DOHH2 (cell line): ENCODE results near the gene LENG9.

ENCODE experiments used
- H3F3A ChIP-seq: fragments of 200-600 bp; sonication (generic), shearing (Covaris generic); 2 replicates; pipeline ENCODE4 v1.6.0; 2016; ENCODE audit warnings: antibody characterized with exemption, mild to moderate bottlenecking; ENCODE audit not compliant: control insufficient read depth, insufficient read depth
- H3K27ac ChIP-seq: fragments of 200-600 bp; sonication (generic); 2 replicates; pipeline ENCODE4 v1.5.1; 2014; ENCODE audit warnings: low read depth, mild to moderate bottlenecking, low read length, moderate library complexity
- H3K27me3 ChIP-seq: fragments of 200-600 bp; sonication (generic); 2 replicates; pipeline ENCODE4 v1.6.1; 2014; ENCODE audit warnings: mild to moderate bottlenecking, low read length, mixed read lengths; ENCODE audit not compliant: control insufficient read depth
- H3K36me3 ChIP-seq: fragments of 200-600 bp; sonication (generic); 2 replicates; pipeline ENCODE4 v1.6.1; 2014; ENCODE audit warnings: mild to moderate bottlenecking, low read length, moderate library complexity, mixed read lengths; ENCODE audit not compliant: control insufficient read depth
- H3K4me1 ChIP-seq: fragments of 200-600 bp; sonication (generic); 2 replicates; pipeline ENCODE4 v1.6.1; 2014; ENCODE audit warnings: mild to moderate bottlenecking, low read length, mixed read lengths; ENCODE audit not compliant: control insufficient read depth
- H3K4me2 ChIP-seq: fragments of 200-600 bp; sonication (generic); 2 replicates; pipeline ENCODE4 v1.6.0; 2014; ENCODE audit warnings: mild to moderate bottlenecking, low read length, moderate library complexity
- H3K4me3 ChIP-seq: fragments of 200-600 bp; sonication (generic); 2 replicates; pipeline ENCODE4 v1.5.1; 2014; ENCODE audit warnings: mild to moderate bottlenecking, low read length, mixed read lengths
- H3K79me2 ChIP-seq: fragments of 200-600 bp; sonication (generic); 2 replicates; pipeline ENCODE4 v1.6.1; 2014; ENCODE audit warnings: mild to moderate bottlenecking, low read length, mixed read lengths; ENCODE audit not compliant: control insufficient read depth
- H3K9me2 ChIP-seq: fragments of 200-600 bp; sonication (generic); replicated peaks from 2 replicates; pipeline ENCODE4 v1.6.1; 2014; ENCODE audit warnings: mild to moderate bottlenecking, low read length, mixed read lengths; ENCODE audit not compliant: control insufficient read depth
- H3K9me3 ChIP-seq: fragments of 200-600 bp; sonication (generic); 2 replicates; pipeline ENCODE4 v1.6.1; 2014; ENCODE audit warnings: antibody characterized with exemption, low read length, mixed read lengths; ENCODE audit not compliant: control insufficient read depth, insufficient read depth
- H4K20me1 ChIP-seq: fragments of 200-600 bp; sonication (generic); 2 replicates; pipeline ENCODE4 v1.6.0; 2014; ENCODE audit warnings: low read depth, mild to moderate bottlenecking, antibody characterized with exemption, low read length, moderate library complexity; ENCODE audit not compliant: control insufficient read depth, insufficient read depth
- CTCF ChIP-seq: fragments of 200-600 bp; sonication (generic); IDR thresholded peaks from one replicate; pipeline ENCODE4 v1.5.1; 2014; ENCODE audit warnings: antibody characterized with exemption, mild to moderate bottlenecking, low read depth, low read length; ENCODE audit not compliant: poor library complexity, severe bottlenecking
- EZH2phosphoT487 ChIP-seq: fragments of 200-600 bp; sonication (generic); IDR thresholded peaks from 2 replicates; pipeline ENCODE4 v1.6.1; 2017; ENCODE audit warnings: borderline replicate concordance, mild to moderate bottlenecking, antibody characterized with exemption, low read length, moderate library complexity, mixed read lengths

Gene LENG9

GRCh38 chr19:54473892-54474372 lies 10.4 kb upstream of the LENG9 start:
- Histone ChIP-seq H3K4me3 (no peak overlapping the region), H3K9me3 (no peaks in the 10 kb centered on the region), H3K79me2 (no peaks in the 10 kb centered on the region), H3K36me3 (no peaks in the 10 kb centered on the region), H3K9me2 (no peaks in the 10 kb centered on the region), H3K4me1 (peaks cover 6% of the 10 kb centered on the region), H3K27me3 (peaks cover 34% of the 10 kb centered on the region), H4K20me1 (no peaks in the 10 kb centered on the region), H3K27ac (no peak overlapping the region), H3K4me2 (no peak overlapping the region), H3F3A (no peaks in the 10 kb centered on the region)
- no peak for TF ChIP-seq EZH2phosphoT487
- TF ChIP-seq CTCF: no peak

- Histone ChIP-seq H4K20me1 (no peaks in the 10 kb centered on the region), H3K4me3 (no peak within 1 kb of the TSS), H3K27me3 (peaks cover 34% of the 10 kb centered on the region), H3K27ac (no peak within 1 kb of the TSS), H3F3A (no peaks in the 10 kb centered on the region), H3K4me1 (peaks cover 6% of the 10 kb centered on the region), H3K9me2 (no peaks in the 10 kb centered on the region), H3K36me3 (no peaks in the 10 kb centered on the region), H3K9me3 (no peaks in the 10 kb centered on the region), H3K79me2 (no peaks in the 10 kb centered on the region), H3K4me2 (no peak within 1 kb of the TSS)
- TF ChIP-seq EZH2phosphoT487 (no peak), CTCF (no peak)
These were observed 9.7 kb upstream of the LENG9 start, which contains the start of gene CDC42EP5 for GRCh38 chr19:54473071-54473891. Gene CDC42EP5, minus strand, starts transcription at chr19:54473296. Its CDS starts 7,749 bp downstream, at chr19:54465547.

- no peaks in the 10 kb centered on the region for H3K79me2 ChIP-seq
These were observed 7.6 kb upstream of the LENG9 start for GRCh38 chr19:54470991-54471782.

More at GRCh38 chr19:54470991-54471782, 7.6 kb upstream of the LENG9 start:
- Histone ChIP-seq H3K9me2 (no peaks in the 10 kb centered on the region), H3K4me2 (no peak overlapping the region), H3K36me3 (no peaks in the 10 kb centered on the region), H3K27ac (no peak overlapping the region), H3K27me3 (peaks cover 30% of the 10 kb centered on the region), H3F3A (no peaks in the 10 kb centered on the region), H3K4me1 (peaks cover 6% of the 10 kb centered on the region), H3K4me3 (no peak overlapping the region), H3K9me3 (no peaks in the 10 kb centered on the region), H4K20me1 (no peaks in the 10 kb centered on the region)
- no peak; the same call in 1 of the 2 replicates for TF ChIP-seq EZH2phosphoT487
